ENCODE data around the gene LRRC38.

The LRRC38 gene

GRCh38 chr1:13513063-13513894 is 524 bp downstream of the LRRC38 start:
- TF ChIP-seq ZBTB7A (IDR thresholded peaks at IDR 0.05; ENCODE audit: low read depth), result no peak
- TF ChIP-seq YY1 (IDR thresholded peaks at IDR 0.05; ENCODE audit: low read depth), result no peak
- no peak for TF ChIP-seq CEBPB (IDR thresholded peaks at IDR 0.05)
- TF ChIP-seq TAF1 (IDR thresholded peaks at IDR 0.05; ENCODE audit: low read depth), result no peak
- no peak for TF ChIP-seq EGR1 (IDR thresholded peaks at IDR 0.05)
- TF ChIP-seq TEAD4 (IDR thresholded peaks at IDR 0.05), result no peak
- no peak for TF ChIP-seq MAX (IDR thresholded peaks at IDR 0.05)
- TF ChIP-seq FOXM1 (IDR thresholded peaks at IDR 0.05; ENCODE audit: borderline replicate concordance, low read depth), result no peak
- TF ChIP-seq RAD21 (IDR thresholded peaks at IDR 0.05; ENCODE audit: low read depth), result no peak
- no peak for TF ChIP-seq TCF12 (IDR thresholded peaks at IDR 0.05; ENCODE audit: low read depth)
- TF ChIP-seq CREB1 (IDR thresholded peaks at IDR 0.05; ENCODE audit: low read depth), result no peak
- no peak for TF ChIP-seq USF1 (IDR thresholded peaks at IDR 0.05)
- TF ChIP-seq, protein P1, sequence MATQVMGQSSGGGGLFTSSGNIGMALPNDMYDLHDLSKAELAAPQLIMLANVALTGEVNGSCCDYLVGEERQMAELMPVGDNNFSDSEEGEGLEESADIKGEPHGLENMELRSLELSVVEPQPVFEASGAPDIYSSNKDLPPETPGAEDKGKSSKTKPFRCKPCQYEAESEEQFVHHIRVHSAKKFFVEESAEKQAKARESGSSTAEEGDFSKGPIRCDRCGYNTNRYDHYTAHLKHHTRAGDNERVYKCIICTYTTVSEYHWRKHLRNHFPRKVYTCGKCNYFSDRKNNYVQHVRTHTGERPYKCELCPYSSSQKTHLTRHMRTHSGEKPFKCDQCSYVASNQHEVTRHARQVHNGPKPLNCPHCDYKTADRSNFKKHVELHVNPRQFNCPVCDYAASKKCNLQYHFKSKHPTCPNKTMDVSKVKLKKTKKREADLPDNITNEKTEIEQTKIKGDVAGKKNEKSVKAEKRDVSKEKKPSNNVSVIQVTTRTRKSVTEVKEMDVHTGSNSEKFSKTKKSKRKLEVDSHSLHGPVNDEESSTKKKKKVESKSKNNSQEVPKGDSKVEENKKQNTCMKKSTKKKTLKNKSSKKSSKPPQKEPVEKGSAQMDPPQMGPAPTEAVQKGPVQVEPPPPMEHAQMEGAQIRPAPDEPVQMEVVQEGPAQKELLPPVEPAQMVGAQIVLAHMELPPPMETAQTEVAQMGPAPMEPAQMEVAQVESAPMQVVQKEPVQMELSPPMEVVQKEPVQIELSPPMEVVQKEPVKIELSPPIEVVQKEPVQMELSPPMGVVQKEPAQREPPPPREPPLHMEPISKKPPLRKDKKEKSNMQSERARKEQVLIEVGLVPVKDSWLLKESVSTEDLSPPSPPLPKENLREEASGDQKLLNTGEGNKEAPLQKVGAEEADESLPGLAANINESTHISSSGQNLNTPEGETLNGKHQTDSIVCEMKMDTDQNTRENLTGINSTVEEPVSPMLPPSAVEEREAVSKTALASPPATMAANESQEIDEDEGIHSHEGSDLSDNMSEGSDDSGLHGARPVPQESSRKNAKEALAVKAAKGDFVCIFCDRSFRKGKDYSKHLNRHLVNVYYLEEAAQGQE (IDR thresholded peaks at IDR 0.05; ENCODE audit: low read depth), result no peak

DNA sequence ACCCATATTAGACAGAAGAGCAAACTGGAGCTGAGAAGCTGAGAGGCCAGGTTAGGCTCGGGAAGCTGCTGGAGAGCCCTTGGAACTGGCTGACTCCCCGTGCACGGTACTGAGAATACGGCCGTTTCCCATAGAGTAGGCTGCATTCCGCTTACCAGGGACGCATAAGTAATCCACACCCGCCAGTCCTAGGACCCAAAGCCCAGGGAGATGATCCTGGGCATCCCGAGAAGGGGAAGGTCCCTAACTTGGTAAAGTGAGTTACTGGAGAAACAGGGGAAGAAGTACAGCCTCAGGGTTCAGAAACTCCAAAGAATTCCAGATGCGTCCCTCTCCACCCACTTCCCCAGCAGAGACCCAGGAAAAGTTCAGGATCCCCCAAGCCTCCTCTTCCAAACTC is 1.3 kb downstream of the LRRC38 start:
- no peak for TF ChIP-seq FOXM1 (IDR thresholded peaks at IDR 0.05; ENCODE audit: borderline replicate concordance, low read depth)
- no peak for TF ChIP-seq MAX (IDR thresholded peaks at IDR 0.05)
- no peak for TF ChIP-seq ZBTB7A (IDR thresholded peaks at IDR 0.05; ENCODE audit: low read depth)
- TF ChIP-seq RAD21 (IDR thresholded peaks at IDR 0.05; ENCODE audit: low read depth), result no peak
- TF ChIP-seq TAF1 (IDR thresholded peaks at IDR 0.05; ENCODE audit: low read depth), result no peak
- TF ChIP-seq YY1 (IDR thresholded peaks at IDR 0.05; ENCODE audit: low read depth), result no peak
- TF ChIP-seq TCF12 (IDR thresholded peaks at IDR 0.05; ENCODE audit: low read depth), result no peak
- TF ChIP-seq, protein P1 (IDR thresholded peaks at IDR 0.05; ENCODE audit: low read depth), result no peak
- TF ChIP-seq EGR1 (IDR thresholded peaks at IDR 0.05), result no peak
- no peak for TF ChIP-seq USF1 (IDR thresholded peaks at IDR 0.05)
- TF ChIP-seq NFIC (IDR thresholded peaks at IDR 0.05), result no peak
- TF ChIP-seq EP300 (IDR thresholded peaks at IDR 0.05; ENCODE audit: borderline replicate concordance), result no peak
- TF ChIP-seq TEAD4 (IDR thresholded peaks at IDR 0.05), result no peak
- no peak for TF ChIP-seq CREB1 (IDR thresholded peaks at IDR 0.05; ENCODE audit: low read depth)

- no peak for TF ChIP-seq YY1 (IDR thresholded peaks at IDR 0.05; ENCODE audit: low read depth)
- no peak for TF ChIP-seq EP300 (IDR thresholded peaks at IDR 0.05; ENCODE audit: borderline replicate concordance)
- no peak for TF ChIP-seq TEAD4 (IDR thresholded peaks at IDR 0.05)
These were observed 3.3 kb downstream of the LRRC38 start for GRCh38 chr1:13510499-13510898.

DNA sequence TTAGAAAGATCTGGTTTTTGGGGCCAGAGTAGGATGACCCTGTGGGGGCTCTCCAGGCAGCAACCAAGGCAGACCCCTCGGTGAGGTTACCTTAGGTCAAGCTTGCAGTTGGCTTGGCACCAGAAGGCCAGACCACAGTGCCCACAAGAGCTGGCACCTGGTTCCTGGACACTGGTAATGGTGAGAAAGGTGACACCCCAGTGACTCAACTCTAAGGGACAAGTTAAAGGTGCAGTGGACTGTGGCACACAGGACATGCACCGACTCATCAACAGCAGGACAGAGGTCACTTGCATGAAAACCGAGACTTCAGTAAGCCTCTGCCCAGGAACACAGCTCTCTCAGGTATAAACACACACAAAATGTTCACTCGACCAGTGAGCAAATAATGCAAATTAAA is 6.7 kb downstream of the LRRC38 start:
- TF ChIP-seq CREB1 (IDR thresholded peaks at IDR 0.05; ENCODE audit: low read depth), result no peak
- TF ChIP-seq FOXM1 (IDR thresholded peaks at IDR 0.05; ENCODE audit: borderline replicate concordance, low read depth), result no peak
- TF ChIP-seq CEBPB (IDR thresholded peaks at IDR 0.05), result no peak
- no peak for TF ChIP-seq ZBTB7A (IDR thresholded peaks at IDR 0.05; ENCODE audit: low read depth)
- TF ChIP-seq EGR1 (IDR thresholded peaks at IDR 0.05), result no peak
- TF ChIP-seq NFIC (IDR thresholded peaks at IDR 0.05), result no peak
- TF ChIP-seq MAX (IDR thresholded peaks at IDR 0.05), result no peak
- TF ChIP-seq, protein P1 (IDR thresholded peaks at IDR 0.05; ENCODE audit: low read depth), result no peak
- no peak for TF ChIP-seq YY1 (IDR thresholded peaks at IDR 0.05; ENCODE audit: low read depth)
- TF ChIP-seq TEAD4 (IDR thresholded peaks at IDR 0.05), result no peak
- no peak for TF ChIP-seq TCF12 (IDR thresholded peaks at IDR 0.05; ENCODE audit: low read depth)
- no peak for TF ChIP-seq RAD21 (IDR thresholded peaks at IDR 0.05; ENCODE audit: low read depth)
- no peak for TF ChIP-seq EP300 (IDR thresholded peaks at IDR 0.05; ENCODE audit: borderline replicate concordance)
- TF ChIP-seq USF1 (IDR thresholded peaks at IDR 0.05), result no peak
- no peak for TF ChIP-seq TAF1 (IDR thresholded peaks at IDR 0.05; ENCODE audit: low read depth)
